Hematopoietic multipotent progenitor cell treated with erythropoietin and hydrocortisone succinate and interleukin-3 and kit ligand, for 8 days (in vitro differentiated cells): ENCODE measurements around the gene HSPD1.
A peak's percentile ranks its signal among the peaks of the same experiment; 100 is the strongest.

Experiments used
- DNase-seq: peaks from one replicate; pipeline ENCODE4 v3.0.0-alpha.2; 2015

HSPD1 gene

GRCh38 chr2:197499594-197500502, at the start of gene HSPD1, which contains the start of gene HSPE1:
HSPD1 (minus strand) TSS chr2:197499840; CDS start chr2:197498848, 992 bp downstream.
HSPE1 (plus strand) TSS chr2:197500379; CDS start chr2:197500437, 58 bp downstream.
- DNase-seq, result peak; percentile 100

- DNase-seq, result no peak
Measured at GRCh38 chr2:197548582-197548981, 48.9 kb upstream of the HSPD1 start.

DNA sequence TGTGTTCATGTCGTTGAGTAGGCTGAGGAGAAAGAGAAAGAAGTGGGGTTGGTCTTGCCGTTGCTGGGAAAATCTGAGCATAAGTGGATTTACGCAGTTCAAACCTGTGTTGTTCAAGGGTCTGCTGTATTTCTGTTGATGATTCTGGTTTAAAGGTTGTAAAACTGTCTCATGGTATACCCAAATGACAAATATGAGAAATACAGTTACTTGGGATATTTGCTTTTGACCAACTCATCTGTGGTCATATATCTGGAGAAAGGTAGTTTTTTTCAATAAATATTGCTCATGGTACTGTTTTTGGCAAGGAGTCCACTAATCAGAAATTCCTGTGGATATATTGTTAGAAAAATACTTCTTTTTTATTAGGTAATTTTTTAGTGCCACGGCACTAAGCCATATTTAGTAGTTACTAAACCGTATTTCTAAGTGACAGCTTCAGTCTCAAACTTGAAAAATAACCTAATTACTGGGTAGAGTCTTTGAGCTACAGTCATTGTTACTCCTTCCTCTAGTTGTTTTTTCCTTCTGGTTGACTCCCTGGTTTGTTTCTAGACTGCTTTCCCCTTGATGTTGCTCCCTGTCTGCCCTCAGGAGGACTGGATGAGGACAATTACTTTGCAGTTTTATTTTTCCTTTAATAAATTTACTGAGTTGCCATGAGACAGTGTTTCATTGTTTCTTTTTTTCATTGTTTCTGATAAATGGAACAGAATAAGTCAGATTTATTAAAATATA, 47.7 kb upstream of the HSPD1 start:
- DNase-seq, result no peak

- peak; percentile 70 for DNase-seq
Measured at GRCh38 chr2:197543206-197543605, 43.6 kb upstream of the HSPD1 start.

- DNase-seq, result no peak
Measured at GRCh38 chr2:197539734-197540133, 40.1 kb upstream of the HSPD1 start.

- no peak for DNase-seq
Measured at GRCh38 chr2:197538412-197538811, 38.8 kb upstream of the HSPD1 start.

- no peak for DNase-seq
Measured at GRCh38 chr2:197517150-197517549, 17.5 kb upstream of the HSPD1 start.

- no peak for DNase-seq
Measured at GRCh38 chr2:197516393-197516761, 16.7 kb upstream of the HSPD1 start.

DNA sequence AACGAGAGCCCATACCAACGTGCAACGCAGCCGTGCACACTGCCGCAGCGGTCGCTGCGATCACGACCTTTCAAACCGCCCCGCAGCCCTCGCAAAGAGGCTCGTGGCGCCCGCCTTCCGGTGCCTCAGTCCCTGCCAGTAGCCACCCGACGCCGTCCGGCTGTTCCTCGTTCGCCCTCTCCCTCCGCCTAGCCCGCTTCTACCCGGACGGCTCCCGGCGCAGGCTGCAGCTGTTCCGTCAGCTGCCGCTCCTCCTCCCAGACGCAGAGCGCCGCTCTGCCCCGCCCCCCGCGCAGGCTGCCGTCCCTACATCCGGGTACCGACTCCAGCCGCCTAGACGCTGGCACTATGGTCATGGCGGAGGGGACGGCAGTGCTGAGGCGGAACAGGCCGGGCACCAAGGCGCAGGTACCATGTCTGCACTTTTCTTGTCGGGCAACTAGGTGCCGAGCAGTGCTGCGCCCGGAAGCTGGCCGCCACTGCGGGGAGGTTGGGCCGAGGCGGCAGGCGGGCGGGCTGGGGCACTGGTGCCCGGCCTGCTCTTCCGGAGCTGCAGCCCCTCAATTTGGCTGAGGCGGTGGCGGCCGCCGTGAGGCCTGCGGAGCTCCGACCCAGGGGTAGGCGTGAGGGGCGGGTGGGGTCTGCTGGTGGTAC, 16.2 kb upstream of the HSPD1 start, which contains the start of gene MOB4:
Gene MOB4, plus strand, starts transcription at position 328 of the 654 bp plus-strand sequence. Its CDS starts 21 bp downstream, at position 349.
- DNase-seq, result peak; percentile 92

GRCh38 chr2:197515315-197515738, 15.7 kb upstream of the HSPD1 start:
- DNase-seq, result no peak

GRCh38 chr2:197514754-197515153, 15.1 kb upstream of the HSPD1 start:
- no peak for DNase-seq

GRCh38 chr2:197513915-197514314, 14.3 kb upstream of the HSPD1 start:
- peak; percentile 59 for DNase-seq

DNA sequence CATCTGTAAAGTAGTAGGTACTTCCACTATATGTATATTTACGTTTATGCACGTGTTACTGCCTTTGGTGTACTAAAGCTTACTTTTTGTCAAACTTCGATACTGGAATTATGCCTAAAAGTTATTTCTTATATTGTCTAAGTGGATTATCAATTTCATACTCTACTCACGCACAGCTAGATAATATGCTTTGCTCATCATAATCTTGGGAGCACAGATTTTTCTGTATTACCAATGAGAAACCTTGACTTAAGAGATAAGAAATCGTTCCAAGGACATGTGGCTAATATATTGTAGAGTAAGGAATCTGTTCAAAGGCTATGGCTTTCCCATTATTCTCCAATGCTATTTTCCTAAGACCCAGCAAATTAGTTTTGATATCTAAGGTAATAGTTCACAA, 7.0 kb upstream of the HSPD1 start:
- no peak for DNase-seq

DNA sequence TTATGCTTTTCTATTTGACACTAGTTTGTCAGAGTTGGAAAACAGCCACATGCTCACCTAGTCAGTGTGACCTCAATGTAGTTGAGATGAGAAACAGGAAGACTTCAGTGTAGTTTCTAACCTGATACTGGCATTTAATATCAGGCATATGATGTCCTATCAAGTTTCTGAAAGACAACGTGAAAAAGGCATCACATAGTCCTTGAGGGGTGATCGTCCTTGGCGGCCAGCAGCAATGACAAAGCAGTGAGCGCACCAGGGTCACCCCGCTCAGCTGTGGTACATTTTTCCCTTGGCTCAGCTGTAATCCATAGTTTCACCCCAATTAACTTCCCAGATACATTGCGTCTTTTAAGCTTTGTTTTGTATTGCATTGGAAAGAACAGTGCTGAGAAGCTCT, 4.9 kb upstream of the HSPD1 start:
- DNase-seq, result no peak

GRCh38 chr2:197504000-197504399, 4.4 kb upstream of the HSPD1 start:
- no peak for DNase-seq

GRCh38 chr2:197502685-197503084, 3.0 kb upstream of the HSPD1 start:
- no peak for DNase-seq

DNA sequence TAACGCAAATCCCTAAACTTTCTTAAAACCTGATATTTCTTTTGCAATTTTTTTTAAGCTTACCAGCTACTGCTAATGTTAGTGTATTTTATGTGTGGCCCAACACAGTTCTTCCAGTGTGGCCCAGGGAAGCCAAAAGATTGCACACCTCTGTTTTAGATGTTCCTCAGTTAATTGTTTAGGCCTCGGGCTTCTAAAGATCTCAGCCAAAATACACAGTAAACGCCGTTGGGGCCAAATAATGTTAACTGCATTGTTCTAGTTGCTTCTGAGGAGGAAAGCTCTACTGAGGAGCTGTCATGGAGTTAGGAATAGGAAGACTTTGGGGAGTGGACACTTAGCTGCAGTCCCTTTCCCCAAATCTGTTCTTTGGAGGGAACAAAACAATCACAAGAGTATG, 2.6 kb upstream of the HSPD1 start:
- no peak for DNase-seq

DNA sequence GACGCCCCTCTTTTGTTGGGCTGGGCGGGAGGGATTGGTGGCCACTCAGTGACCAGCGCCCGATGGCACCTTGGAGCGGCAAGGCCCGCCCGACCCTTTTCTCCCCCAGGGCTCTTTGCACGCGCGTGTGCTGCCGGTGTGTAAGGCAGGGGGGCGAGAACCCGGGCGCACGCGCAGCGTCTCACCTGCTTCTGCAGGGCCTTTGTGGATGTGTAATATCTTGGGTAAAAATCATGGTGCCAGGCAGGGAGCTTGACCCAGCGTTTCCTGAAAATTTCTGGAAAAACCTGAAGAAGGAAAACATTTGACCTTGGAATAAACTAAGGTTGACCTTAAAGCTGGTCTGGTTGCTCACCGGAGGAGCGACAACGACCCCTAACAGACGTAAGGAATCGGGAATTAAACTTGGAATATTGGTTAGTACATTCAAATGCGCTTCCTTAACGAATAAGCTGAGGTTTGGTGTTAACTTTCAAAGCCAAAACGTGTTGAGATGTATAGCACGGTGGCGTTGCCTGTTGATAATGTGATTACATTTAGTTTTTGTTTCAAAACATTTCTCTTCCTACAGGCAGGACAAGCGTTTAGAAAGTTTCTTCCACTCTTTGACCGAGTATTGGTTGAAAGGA, 977 bp upstream of the HSPD1 start:
- no peak for DNase-seq

DNA sequence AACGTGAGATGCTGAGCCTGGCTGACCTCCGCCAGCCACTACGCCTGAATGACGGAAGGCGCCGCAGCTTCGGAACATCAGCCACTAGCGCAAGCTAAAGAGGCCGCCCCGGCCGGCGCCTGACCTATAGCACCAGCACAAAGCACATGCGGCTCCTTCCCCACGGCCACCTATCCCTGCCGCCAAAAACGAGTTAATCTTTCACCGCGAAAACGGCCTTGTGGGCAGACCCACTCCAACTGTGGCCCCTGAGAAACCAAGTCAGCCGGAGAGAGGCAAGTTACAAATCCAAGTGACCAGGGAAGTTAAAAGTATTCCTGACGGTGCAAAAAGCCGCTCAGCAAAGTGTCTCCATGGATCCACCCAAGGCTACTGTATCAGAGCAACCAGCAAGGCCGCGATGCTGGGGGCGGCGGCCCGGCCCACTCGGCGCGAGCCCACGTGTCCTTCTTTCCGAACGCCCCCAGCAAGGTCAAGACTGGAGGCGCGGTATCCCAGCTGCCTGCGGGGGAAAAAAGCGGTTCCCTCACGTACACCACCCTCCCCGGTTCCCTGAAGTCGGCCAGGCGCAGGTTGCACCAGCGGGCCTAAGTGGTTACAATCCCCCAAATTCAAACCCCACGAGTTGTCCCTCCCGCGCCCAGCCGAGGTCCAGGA, 575 bp downstream of the HSPD1 start:
- DNase-seq, result peak; percentile 58

DNA sequence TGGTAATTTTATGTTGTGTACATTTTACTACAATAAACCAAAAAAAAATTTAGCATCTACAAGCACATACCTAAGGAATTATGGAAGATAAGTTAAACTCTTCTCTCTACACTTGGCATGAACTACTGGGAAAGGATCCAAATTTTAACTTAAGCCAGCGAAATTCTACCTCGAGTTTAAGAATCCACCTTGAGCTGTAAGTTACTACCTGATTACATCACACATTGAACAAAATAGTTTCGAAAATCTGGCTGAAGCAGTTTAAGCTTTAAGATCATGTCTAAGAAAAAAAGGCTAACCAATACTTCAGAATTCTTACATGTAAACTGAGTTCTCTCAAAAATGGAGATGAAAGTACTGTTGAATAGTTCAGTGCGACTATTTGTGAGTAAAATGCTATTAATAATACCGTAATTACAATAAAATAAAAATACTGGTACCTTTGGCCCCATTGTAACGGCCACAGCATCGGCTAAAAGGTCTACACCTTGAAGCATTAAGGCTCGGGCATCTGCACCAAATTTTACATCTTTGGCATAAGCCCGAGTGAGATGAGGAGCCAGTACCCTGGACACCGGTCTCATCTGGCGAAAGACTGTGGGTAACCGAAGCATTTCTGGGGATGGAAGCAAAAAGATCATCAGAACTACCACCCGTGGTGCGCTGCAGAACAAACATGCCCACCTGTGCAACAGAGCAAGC, 1.3 kb downstream of the HSPD1 start:
- no peak for DNase-seq

- peak; percentile 73 for DNase-seq
Measured at GRCh38 chr2:197497326-197497725, 2.3 kb downstream of the HSPD1 start.

DNA sequence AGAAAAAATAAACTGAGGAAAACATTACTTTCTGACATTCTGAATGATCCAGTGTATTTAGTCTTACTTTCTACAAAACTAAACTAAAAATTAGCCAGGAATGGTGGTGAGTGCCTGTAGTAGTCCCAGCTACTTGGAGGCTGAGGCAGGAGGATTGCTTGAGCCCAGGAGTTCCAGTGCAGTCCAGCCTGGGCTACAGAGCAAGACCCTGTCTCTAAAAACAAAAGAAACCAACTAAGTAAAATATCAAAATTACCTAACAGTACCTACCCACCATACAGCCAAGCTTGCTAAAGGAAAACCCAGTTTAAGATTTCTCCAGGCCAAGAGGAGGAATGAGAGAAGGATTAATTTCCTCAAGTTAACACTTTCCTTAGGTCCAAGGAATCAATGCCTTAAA, 2.9 kb downstream of the HSPD1 start:
- DNase-seq, result no peak
